Testis (tissue), 3 donors: Measurements from ENCODE around the gene ZNF362. TPM values are rescaled to one million over a fixed set of nuclear protein-coding genes. Genes with fewer than 3 reads are reported as not detected.

Source experiments
- DNase-seq: peaks from one replicate; pipeline ENCODE4 v3.0.0-alpha.2; 2019
- H3K27ac ChIP-seq, 2 donors: fragments of 200-600 bp; sonication (generic); one replicate each; pipeline ENCODE4 v1.5.1; 2019
- H3K27me3 ChIP-seq: fragments of 200-600 bp; sonication (generic); one replicate; pipeline ENCODE4 v1.5.1; 2019
- H3K36me3 ChIP-seq: fragments of 200-600 bp; sonication (generic); one replicate; pipeline ENCODE4 v1.5.1; 2017; ENCODE audit warnings: low read depth; ENCODE audit errors: missing control alignments
- H3K4me1 ChIP-seq: fragments of 200-600 bp; sonication (generic); one replicate; pipeline ENCODE4 v1.5.1; 2019
- H3K4me3 ChIP-seq, 2 donors: fragments of 200-600 bp; sonication (generic); one replicate each; pipeline ENCODE4 v1.5.1; 2017 to 2019
- H3K9me3 ChIP-seq: fragments of 200-600 bp; sonication (generic); one replicate; pipeline ENCODE4 v1.5.1; 2017
- POLR2A ChIP-seq: fragments of 450-650 bp; IDR thresholded peaks from one replicate; pipeline ENCODE4 v1.6.1; 2017; ENCODE audit warnings: antibody characterized with exemption, mild to moderate bottlenecking, moderate library complexity
- WGBS, 2 donors: methylation state at CpG; one replicate each; pipeline ENCODE4 v1.1.5; 2018; 5-methylcytosine and 5-hydroxymethylcytosine counted together
- intact Hi-C: fragments of 100-400 bp; cut with DNase I; formaldehyde crosslinking; loops from one replicate; pipeline ENCODE4 v1.15.1; 2023; ENCODE audit warnings: low total_unique reads
- polyA plus RNA-seq: library from polyadenylated mRNA; stranded (reverse); fragments of 350-450 nt; fragmentation: Illumina TruSeq; extraction: RNeasy Lipid Tissue Mini Kit (QIAGEN cat#74804); gene quantifications from one replicate; pipeline ENCODE4 v1.2.3, GENCODE V29; 2014; ENCODE audit warnings: low read depth, low replicate concordance; ENCODE audit not compliant: insufficient read depth
- total RNA-seq, 2 donors: library from RNA; depleted of rRNA; stranded (reverse); fragments of >200 nt; gene quantifications; one replicate each; pipeline ENCODE4 v1.2.3, GENCODE V29; 2016
- TF ChIP-seq, protein P1 (sequence below), 3 experiments: fragments of 450-650 bp in 2 of 3; fragments of 200-600 bp in 1 of 3; sonication (generic) in 1 of 3; IDR thresholded peaks; one replicate each; pipeline ENCODE4 v1.5.1; 2016 to 2019; ENCODE audit warnings: antibody characterized with exemption in 3 of 3, mild to moderate bottlenecking in 2 of 3, moderate library complexity in 1 of 3

The ZNF362 gene
- total and polyA plus RNA-seq, 3 donors from 2014 or later, result 16.3 to 28.6 (median 26.6) TPM

DNA sequence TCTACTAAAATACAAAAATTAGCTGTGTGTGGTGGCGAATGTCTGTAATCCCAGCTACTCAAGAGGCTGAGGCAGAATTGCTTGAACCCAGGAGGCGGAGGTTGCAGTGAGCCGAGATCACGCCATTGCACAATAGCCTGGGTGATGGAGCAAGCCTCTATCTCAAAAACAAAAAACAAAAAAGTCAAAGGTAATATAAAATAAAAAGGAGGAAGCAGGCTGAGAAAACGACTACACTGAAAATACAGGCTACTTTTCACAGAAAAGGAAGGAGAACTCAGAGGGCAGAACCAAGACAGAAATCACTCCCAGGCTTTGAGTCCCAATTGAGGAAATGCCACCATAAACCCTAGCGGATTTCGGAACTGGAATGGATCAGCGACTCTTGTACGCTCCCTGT is 70.5 kb downstream of the ZNF362 start:
- peaks cover 10% of the 10 kb centered on the region for H3K4me1 ChIP-seq
- TF ChIP-seq, protein P1, sequence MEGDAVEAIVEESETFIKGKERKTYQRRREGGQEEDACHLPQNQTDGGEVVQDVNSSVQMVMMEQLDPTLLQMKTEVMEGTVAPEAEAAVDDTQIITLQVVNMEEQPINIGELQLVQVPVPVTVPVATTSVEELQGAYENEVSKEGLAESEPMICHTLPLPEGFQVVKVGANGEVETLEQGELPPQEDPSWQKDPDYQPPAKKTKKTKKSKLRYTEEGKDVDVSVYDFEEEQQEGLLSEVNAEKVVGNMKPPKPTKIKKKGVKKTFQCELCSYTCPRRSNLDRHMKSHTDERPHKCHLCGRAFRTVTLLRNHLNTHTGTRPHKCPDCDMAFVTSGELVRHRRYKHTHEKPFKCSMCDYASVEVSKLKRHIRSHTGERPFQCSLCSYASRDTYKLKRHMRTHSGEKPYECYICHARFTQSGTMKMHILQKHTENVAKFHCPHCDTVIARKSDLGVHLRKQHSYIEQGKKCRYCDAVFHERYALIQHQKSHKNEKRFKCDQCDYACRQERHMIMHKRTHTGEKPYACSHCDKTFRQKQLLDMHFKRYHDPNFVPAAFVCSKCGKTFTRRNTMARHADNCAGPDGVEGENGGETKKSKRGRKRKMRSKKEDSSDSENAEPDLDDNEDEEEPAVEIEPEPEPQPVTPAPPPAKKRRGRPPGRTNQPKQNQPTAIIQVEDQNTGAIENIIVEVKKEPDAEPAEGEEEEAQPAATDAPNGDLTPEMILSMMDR (IDR thresholded peaks at IDR 0.05), result no peak
- no peak for TF ChIP-seq POLR2A
- no peaks in the 10 kb centered on the region for H3K27me3 ChIP-seq
- no peak overlapping the region for H3K27ac ChIP-seq
- no peak for DNase-seq
- WGBS, 2 donors, result 89 to 90% methylated on average over 9 of the region's 9 CpGs
- H3K36me3 ChIP-seq, result no peaks in the 10 kb centered on the region
- H3K4me3 ChIP-seq, result no peak overlapping the region
- H3K9me3 ChIP-seq, result no peaks in the 10 kb centered on the region
- intact Hi-C loops, result no loop called here

DNA sequence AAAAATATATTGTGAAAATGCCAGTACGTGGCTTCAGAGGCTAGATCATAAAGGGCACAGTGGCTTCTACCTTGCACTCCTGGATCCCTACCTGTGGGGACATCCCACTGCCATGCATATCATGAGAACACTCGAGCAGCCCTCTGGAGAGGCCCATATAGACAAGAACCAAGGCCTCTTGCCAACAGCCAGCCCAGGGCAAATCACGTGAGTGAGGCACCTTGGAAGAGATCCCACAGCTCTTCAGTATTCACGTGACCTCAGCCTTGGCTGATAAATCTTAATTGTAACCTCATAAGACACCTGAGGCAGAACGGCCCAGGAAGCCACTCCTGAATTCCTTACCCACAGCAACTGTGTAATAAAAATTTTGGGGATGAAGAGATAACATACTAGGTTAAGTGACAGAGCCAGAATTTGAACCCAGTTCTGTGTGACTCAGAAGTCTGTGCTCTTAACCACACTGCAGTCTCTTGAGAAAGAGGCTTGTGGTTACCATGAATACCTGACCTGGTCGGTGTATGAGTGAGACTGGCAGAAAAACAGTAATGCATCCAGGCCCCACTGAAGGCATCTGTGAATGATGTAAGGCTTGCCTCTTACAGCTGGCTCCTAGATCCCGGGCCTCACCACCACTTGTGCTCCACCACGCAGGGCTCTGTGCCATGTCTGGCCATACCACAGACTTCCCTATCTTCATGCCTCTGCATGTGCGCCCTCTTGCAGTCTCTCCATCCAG is 71.5 kb downstream of the ZNF362 start:
- TF ChIP-seq, protein P1 (IDR thresholded peaks at IDR 0.05), result no peak
- TF ChIP-seq POLR2A, result no peak
- Histone ChIP-seq H3K27ac (no peak overlapping the region), H3K27me3 (no peaks in the 10 kb centered on the region), H3K4me3 (no peak overlapping the region), H3K4me1 (peaks cover 16% of the 10 kb centered on the region), H3K36me3 (no peaks in the 10 kb centered on the region), H3K9me3 (no peaks in the 10 kb centered on the region)
- DNase-seq, result no peak
- intact Hi-C loops, result no loop called here
- 60 to 69% methylated on average over 9 of the region's 9 CpGs for WGBS, 2 donors

DNA sequence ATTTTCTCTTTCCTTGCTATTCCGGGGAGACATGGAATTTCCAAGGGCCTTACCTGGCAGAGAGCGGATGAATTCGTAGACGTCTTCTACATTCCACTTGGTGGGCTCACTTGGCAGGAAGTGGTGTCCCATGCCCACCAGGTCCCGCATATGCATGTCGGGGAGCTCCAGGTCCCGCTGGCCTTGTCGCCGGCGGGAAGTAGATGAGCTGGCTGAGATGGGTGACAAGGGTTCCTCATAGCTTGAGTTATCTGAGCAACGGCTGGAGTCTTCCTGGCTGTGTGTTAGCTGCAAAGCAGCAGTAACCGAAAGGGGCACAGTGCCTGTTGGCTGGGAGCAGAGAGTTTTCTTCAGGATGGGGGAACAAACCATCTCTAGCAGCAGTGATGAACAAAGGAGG is 72.5 kb downstream of the ZNF362 start:
- TF ChIP-seq, protein P1 (IDR thresholded peaks at IDR 0.05), result no peak
- no peak for TF ChIP-seq POLR2A
- WGBS, 2 donors, result 94% methylated on average over 6 to 12 of the region's 12 CpGs
- Histone ChIP-seq H3K4me3 (no peak overlapping the region), H3K4me1 (peaks cover 23% of the 10 kb centered on the region), H3K9me3 (no peaks in the 10 kb centered on the region), H3K36me3 (no peaks in the 10 kb centered on the region), H3K27ac (no peak overlapping the region), H3K27me3 (no peaks in the 10 kb centered on the region)
- intact Hi-C loops, result no loop called here
- no peak for DNase-seq

DNA sequence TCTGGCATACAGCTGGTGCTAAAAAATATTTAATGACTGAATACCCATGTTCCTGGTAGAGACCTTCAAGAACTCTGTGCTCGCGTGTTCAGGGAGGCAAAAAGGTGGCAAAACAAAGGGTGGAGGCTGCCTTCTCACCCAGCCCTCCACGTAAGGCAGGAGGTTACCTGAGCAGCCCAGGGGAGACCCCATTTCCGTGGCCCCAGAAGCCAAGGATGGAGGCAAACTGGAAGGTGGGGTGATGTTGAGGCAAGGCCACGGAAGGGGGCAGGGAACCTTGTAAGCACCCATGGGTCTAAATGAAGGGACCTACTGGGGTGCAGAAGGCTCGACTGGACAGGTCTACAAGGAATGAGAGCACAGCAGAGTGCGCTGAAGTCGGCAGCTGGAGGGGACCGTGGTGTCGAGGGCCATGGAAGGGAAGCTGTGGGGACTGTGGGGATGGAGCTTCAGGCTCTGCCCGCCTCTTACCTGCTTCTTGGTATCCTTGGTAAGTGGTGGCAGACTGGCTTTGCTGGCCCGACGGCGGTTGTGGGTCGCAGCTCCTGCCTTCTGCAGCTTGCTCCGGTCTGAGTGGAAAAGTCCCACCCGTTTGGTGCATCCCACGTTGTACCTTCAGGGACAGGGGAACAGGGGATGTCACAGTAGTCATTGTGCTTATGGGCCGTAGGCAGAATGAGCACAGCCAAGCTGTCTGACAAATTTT is 73.5 kb downstream of the ZNF362 start:
- intact Hi-C loops, result no loop called here
- no peak for DNase-seq
- H3K27ac ChIP-seq, result no peak overlapping the region
- WGBS, 2 donors, result 79 to 89% methylated on average over 18 to 19 of the region's 19 CpGs
- TF ChIP-seq POLR2A, result no peak
- TF ChIP-seq, protein P1 (IDR thresholded peaks at IDR 0.05), result no peak
- H3K4me3 ChIP-seq, result no peak overlapping the region
- no peaks in the 10 kb centered on the region for H3K36me3 ChIP-seq
- peaks cover 32% of the 10 kb centered on the region for H3K4me1 ChIP-seq
- H3K9me3 ChIP-seq, result no peaks in the 10 kb centered on the region
- no peaks in the 10 kb centered on the region for H3K27me3 ChIP-seq
